Measurements from ENCODE around the gene FKBP7.

The FKBP7 gene

GRCh38 chr2:178415979-178416378 is 62.4 kb downstream of the FKBP7 start:
- no peak overlapping the region for H3K9ac ChIP-seq (ENCODE audit: low read depth, low read length)
- no peaks in the 10 kb centered on the region for H3K27me3 ChIP-seq (ENCODE audit: insufficient read depth, low read length)
- H3K36me3 ChIP-seq (ENCODE audit: insufficient read depth, low read depth, low read length), result no peaks in the 10 kb centered on the region
- H3K27ac ChIP-seq (ENCODE audit: low read length), result no peak overlapping the region
- no peaks in the 10 kb centered on the region for H3K4me1 ChIP-seq (ENCODE audit: insufficient read depth, low read length)
- no peak overlapping the region for H3K4me3 ChIP-seq (ENCODE audit: low read length)
- no peaks in the 10 kb centered on the region for H3K9me3 ChIP-seq (ENCODE audit: insufficient read depth, low read depth, low read length)

DNA sequence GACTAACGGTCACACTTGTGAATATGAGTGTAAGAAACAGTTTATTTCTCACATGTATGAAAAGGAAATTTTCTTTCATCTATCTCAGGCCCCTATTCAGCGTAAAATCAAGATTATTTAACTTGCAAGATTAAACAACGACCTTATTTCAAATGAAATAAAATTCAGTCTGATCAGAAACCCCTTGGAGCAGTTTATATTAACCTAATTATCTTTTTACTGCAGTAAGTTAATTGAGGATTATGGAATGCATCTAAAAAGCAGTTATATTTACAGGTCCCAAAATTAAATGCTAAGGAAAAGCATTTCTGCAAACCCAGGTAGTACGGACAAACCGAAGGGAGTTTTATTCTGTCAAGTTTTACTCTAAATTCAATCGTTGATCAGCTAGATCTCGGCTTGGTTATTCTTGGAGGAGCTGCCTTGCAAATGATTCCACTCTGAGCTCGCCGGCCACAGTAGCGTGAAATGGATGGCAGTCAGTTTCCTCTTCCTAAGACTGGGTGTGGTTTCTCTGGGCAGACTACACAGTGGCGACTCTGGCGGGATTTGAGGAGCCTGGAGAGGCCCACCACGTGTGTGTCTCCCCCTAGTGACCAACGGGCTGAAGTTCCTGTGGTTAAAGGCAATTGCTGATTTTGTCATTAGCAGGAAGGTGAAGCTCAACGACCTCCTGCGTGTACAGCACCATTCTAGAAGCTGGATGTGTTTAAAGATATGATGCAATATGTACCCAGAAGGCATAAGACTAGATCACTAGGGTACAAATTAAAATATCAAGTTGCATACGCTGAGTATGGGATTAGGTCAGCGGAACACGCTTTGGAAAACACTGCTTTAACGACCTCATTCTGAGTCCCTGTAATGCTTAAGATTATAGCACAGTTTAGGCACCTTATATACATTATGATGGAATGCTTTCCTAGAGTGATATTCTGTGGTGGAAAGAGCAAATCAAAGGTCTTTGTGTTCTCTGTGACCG is 63.8 kb downstream of the FKBP7 start:
- Histone ChIP-seq H3K4me3 (ENCODE audit: low read length) (peak overlapping the region; percentile 73), H3K4me1 (ENCODE audit: insufficient read depth, low read length) (no peaks in the 10 kb centered on the region), H3K9ac (ENCODE audit: low read depth, low read length) (peak overlapping the region; percentile 80), H3K27ac (ENCODE audit: low read length) (no peak overlapping the region), H3K27me3 (ENCODE audit: insufficient read depth, low read length) (no peaks in the 10 kb centered on the region), H3K9me3 (ENCODE audit: insufficient read depth, low read depth, low read length) (no peaks in the 10 kb centered on the region), H3K36me3 (ENCODE audit: insufficient read depth, low read depth, low read length) (no peaks in the 10 kb centered on the region)
